IMR-90 (cell line): ENCODE results near the gene KDM3A. TPM values are rescaled to one million over a fixed set of nuclear protein-coding genes. Genes with fewer than 3 reads are reported as not detected.

Experiments used
- ATAC-seq: fragments of 200-7000 bp; cut with Tn5 transposase; 2 replicates; pipeline ENCODE4 v1.9.1; 2020; ENCODE audit warnings: low read depth, mild to moderate bottlenecking, moderate library complexity
- BruUV-seq: library from RNA; stranded (reverse); fragments of 400-500 nt; replicated peaks from 2 replicates; lab custom pipeline; 2021; lab: Mats Ljungman, UMichigan
- CTCF ChIA-PET: fragments of 300-600 bp; formaldehyde crosslinking; extraction: SDS; loops from one replicate; lab custom pipeline; 2021; ENCODE audit warnings: antibody characterized with exemption; lab: Yijun Ruan, JAX
- POLR2A ChIA-PET: fragments of 300-600 bp; sonication (Branson Sonifier 250); formaldehyde crosslinking; loops from one replicate; lab custom pipeline; 2022; ENCODE audit warnings: antibody characterized with exemption; ENCODE audit not compliant: unreplicated experiment; lab: Charles Lee
- DNase-seq: peaks from one replicate; pipeline ENCODE4 v3.0.0; 2013
- H2AFZ ChIP-seq: replicated peaks from 2 replicates; pipeline ENCODE3; 2013; ENCODE audit warnings: low read length, mild to moderate bottlenecking; ENCODE audit not compliant: poor library complexity
- H2AK5ac ChIP-seq: 2 replicates; pipeline ENCODE4 v1.6.1; 2013; ENCODE audit warnings: low read depth, low read length, inconsistent platforms
- H2AK9ac ChIP-seq: replicated peaks from 2 replicates; pipeline ENCODE3; 2013; ENCODE audit warnings: mild to moderate bottlenecking, low read depth, low read length, moderate library complexity; ENCODE audit not compliant: poor library complexity
- H2BK120ac ChIP-seq: 2 replicates; pipeline ENCODE4 v1.6.1; 2013; ENCODE audit warnings: low read depth, low read length, inconsistent platforms
- H2BK15ac ChIP-seq: 3 replicates; pipeline ENCODE4 v1.6.1; 2013; ENCODE audit warnings: low read depth, low read length, inconsistent platforms
- H2BK20ac ChIP-seq: 2 replicates; pipeline ENCODE4 v1.6.1; 2013; ENCODE audit warnings: low read depth, mild to moderate bottlenecking, inconsistent platforms, low read length, moderate library complexity
- H2BK5ac ChIP-seq: 2 replicates; pipeline ENCODE4 v1.6.1; 2013; ENCODE audit warnings: mild to moderate bottlenecking, low read depth, low read length, inconsistent platforms; ENCODE audit not compliant: poor library complexity, severe bottlenecking
- H3K14ac ChIP-seq: replicated peaks from 2 replicates; pipeline ENCODE4 v1.6.1; 2013; ENCODE audit warnings: low read depth, low read length, inconsistent platforms
- H3K18ac ChIP-seq: 2 replicates; pipeline ENCODE4 v1.6.1; 2013; ENCODE audit warnings: low read depth, low read length, control low read depth
- H3K23ac ChIP-seq: 2 replicates; pipeline ENCODE4 v1.6.1; 2013; ENCODE audit warnings: low read depth, low read length, inconsistent platforms
- H3K27ac ChIP-seq: 2 replicates; pipeline ENCODE4 v1.5.1; 2013; ENCODE audit warnings: mild to moderate bottlenecking, control low read depth, low read length; ENCODE audit not compliant: insufficient read depth
- H3K27me3 ChIP-seq: 2 replicates; pipeline ENCODE4 v1.6.1; 2013; ENCODE audit warnings: low read length; ENCODE audit not compliant: control insufficient read depth, insufficient read depth
- H3K36me3 ChIP-seq: 2 replicates; pipeline ENCODE4 v1.6.1; 2013; ENCODE audit warnings: low read length, mixed read lengths; ENCODE audit not compliant: control insufficient read depth, insufficient read depth
- H3K4ac ChIP-seq: 2 replicates; pipeline ENCODE4 v1.6.1; 2013; ENCODE audit warnings: low read depth, low read length, inconsistent platforms
- H3K4me1 ChIP-seq: 2 replicates; pipeline ENCODE4 v1.6.1; 2013; ENCODE audit warnings: low read length, mixed read lengths; ENCODE audit not compliant: control insufficient read depth, insufficient read depth
- H3K4me2 ChIP-seq: 2 replicates; pipeline ENCODE4 v1.6.1; 2013; ENCODE audit warnings: low read depth, mild to moderate bottlenecking, control low read depth, low read length, moderate library complexity
- H3K4me3 ChIP-seq: 2 replicates; pipeline ENCODE4 v1.5.1; 2013; ENCODE audit warnings: low read depth, mild to moderate bottlenecking, control low read depth, low read length, moderate library complexity; ENCODE audit not compliant: insufficient read depth
- H3K56ac ChIP-seq: 2 replicates; pipeline ENCODE4 v1.6.1; 2013; ENCODE audit warnings: low read length, inconsistent platforms; ENCODE audit not compliant: insufficient read depth; ENCODE audit errors: extremely low read depth
- H3K79me1 ChIP-seq, 2 experiments: 2 replicates each; pipeline ENCODE4 v1.6.1; 2013; ENCODE audit warnings: low read length in 2 of 2, inconsistent platforms in 1 of 2, low read depth in 1 of 2
- H3K9ac ChIP-seq: 2 replicates; pipeline ENCODE4 v1.6.1; 2013; ENCODE audit warnings: low read depth, low read length, control low read depth
- H3K9me1 ChIP-seq: 2 replicates; pipeline ENCODE4 v1.6.1; 2013; ENCODE audit warnings: low read length, inconsistent platforms; ENCODE audit not compliant: insufficient read depth
- H3K9me3 ChIP-seq: 2 replicates; pipeline ENCODE4 v1.6.1; 2013; ENCODE audit warnings: low read length; ENCODE audit not compliant: control insufficient read depth, insufficient read depth
- H4K20me1 ChIP-seq: 2 replicates; pipeline ENCODE4 v1.6.1; 2013; ENCODE audit warnings: low read length, inconsistent platforms; ENCODE audit not compliant: insufficient read depth
- H4K5ac ChIP-seq: 2 replicates; pipeline ENCODE4 v1.6.1; 2013; ENCODE audit warnings: mild to moderate bottlenecking, low read depth, low read length, control low read depth
- H4K8ac ChIP-seq, 2 experiments: 2 replicates each; pipeline ENCODE4 v1.6.1; 2013; ENCODE audit warnings: low read depth in 2 of 2, low read length in 2 of 2, control low read depth in 1 of 2, inconsistent platforms in 1 of 2
- H4K91ac ChIP-seq: 2 replicates; pipeline ENCODE4 v1.6.1; 2013; ENCODE audit warnings: low read depth, low read length, inconsistent platforms; ENCODE audit not compliant: insufficient read depth
- BHLHE40 ChIP-seq: fragments of 150-350 bp; IDR thresholded peaks from 2 replicates; pipeline ENCODE4 v1.6.1; 2016; ENCODE audit warnings: mild to moderate bottlenecking, low read depth, low read length
- CEBPB ChIP-seq: IDR thresholded peaks from 2 replicates; pipeline ENCODE4 v1.6.1; 2012; ENCODE audit warnings: low read depth, low read length, improper control_type of control experiment
- CHD1 ChIP-seq: IDR thresholded peaks from 2 replicates; pipeline ENCODE4 v1.6.1; 2012; ENCODE audit warnings: low read depth, low read length, improper control_type of control experiment
- ELK1 ChIP-seq: fragments of 150-350 bp; IDR thresholded peaks from 2 replicates; pipeline ENCODE4 v1.6.1; 2016; ENCODE audit warnings: low read depth, mild to moderate bottlenecking, low read length, moderate library complexity, borderline replicate concordance
- FOS ChIP-seq: fragments of 150-350 bp; IDR thresholded peaks from 2 replicates; pipeline ENCODE4 v1.6.1; 2016; ENCODE audit warnings: low read depth, low read length
- MAFK ChIP-seq: IDR thresholded peaks from 2 replicates; pipeline ENCODE4 v1.6.1; 2012; ENCODE audit warnings: low read depth, low read length, improper control_type of control experiment
- MAZ ChIP-seq: IDR thresholded peaks from 2 replicates; pipeline ENCODE4 v1.6.1; 2012; ENCODE audit warnings: low read depth, mild to moderate bottlenecking, low read length, improper control_type of control experiment, moderate library complexity, borderline replicate concordance
- MXI1 ChIP-seq: IDR thresholded peaks from 2 replicates; pipeline ENCODE4 v1.6.1; 2012; ENCODE audit warnings: low read depth, mild to moderate bottlenecking, low read length, moderate library complexity, borderline replicate concordance
- NFE2L2 ChIP-seq: fragments of 150-350 bp; IDR thresholded peaks from 2 replicates; pipeline ENCODE4 v1.6.1; 2016; ENCODE audit warnings: low read depth, mild to moderate bottlenecking, low read length
- POLR2A ChIP-seq: IDR thresholded peaks from 2 replicates; pipeline ENCODE4 v1.6.1; 2012; ENCODE audit warnings: mild to moderate bottlenecking, low read depth, low read length
- RAD21 ChIP-seq: IDR thresholded peaks from 2 replicates; pipeline ENCODE4 v1.6.1; 2012; ENCODE audit warnings: low read length, improper control_type of control experiment
- RCOR1 ChIP-seq: IDR thresholded peaks from 2 replicates; pipeline ENCODE4 v1.6.1; 2012; ENCODE audit warnings: mild to moderate bottlenecking, low read length, improper control_type of control experiment; ENCODE audit not compliant: insufficient replicate concordance
- RFX5 ChIP-seq: IDR thresholded peaks from 2 replicates; pipeline ENCODE4 v1.8.0; 2012; ENCODE audit warnings: low read depth, mild to moderate bottlenecking, low read length, moderate library complexity
- SMC3 ChIP-seq: fragments of 150-350 bp; IDR thresholded peaks from 2 replicates; pipeline ENCODE4 v1.6.1; 2016; ENCODE audit warnings: low read depth, mild to moderate bottlenecking, antibody characterized with exemption, low read length, moderate library complexity
- WGBS, 2 experiments: methylation state at CpG; one replicate each; pipeline versions ENCODE4 v1.1.5 to v1.1.7; 2013; ENCODE audit warnings: missing lambda C conversion rate in 2 of 2; ENCODE audit not compliant: insufficient read length in 1 of 2; ENCODE audit errors: extremely low coverage in 2 of 2; 5-methylcytosine and 5-hydroxymethylcytosine counted together
- dilution Hi-C: fragments of 300-500 bp; cut with HindIII; formaldehyde crosslinking; loops from one replicate; pipeline ENCODE4 v1.14.3; 2018; ENCODE audit warnings: low sequenced_read_pairs; ENCODE audit not compliant: unreplicated experiment
- in situ Hi-C: fragments of 300-500 bp; cut with MboI; formaldehyde crosslinking; loops from 3 replicates; pipeline ENCODE4 v1.14.3; 2019; ENCODE audit warnings: low sequenced_read_pairs, inconsistent platforms, mixed read lengths
- intact Hi-C: fragments of 100-400 bp; cut with micrococcal nuclease; formaldehyde crosslinking; loops from 2 replicates; pipeline ENCODE4 v1.10.0; 2022
- polyA plus RNA-seq, 3 experiments: library from polyadenylated mRNA; depleted of rRNA; stranded (reverse); fragments of >200 nt; gene quantifications; 2 replicates each; pipeline ENCODE4 v1.2.3, GENCODE V29; 2012; ENCODE audit warnings: low replicate concordance in 1 of 3
- total RNA-seq: library from RNA; depleted of rRNA; stranded (reverse); fragments of >200 nt; gene quantifications from 2 replicates; pipeline ENCODE4 v1.2.3, GENCODE V29; 2012
- TF ChIP-seq, protein P1 (sequence below): conservative IDR thresholded peaks from 2 replicates; pipeline ENCODE4 v1.5.1; 2012; ENCODE audit warnings: mild to moderate bottlenecking, low read depth, low read length, improper control_type of control experiment
- TF ChIP-seq, protein P2 (sequence below): fragments of 150-350 bp; IDR thresholded peaks from 2 replicates; pipeline ENCODE4 v1.6.1; 2017; ENCODE audit warnings: mild to moderate bottlenecking, antibody characterized with exemption, low read length, low read depth

KDM3A gene
- total and polyA plus RNA-seq, 2 of the 4 experiments (the other 2 are of a cell fraction), result 24.8 to 33.3 TPM

DNA sequence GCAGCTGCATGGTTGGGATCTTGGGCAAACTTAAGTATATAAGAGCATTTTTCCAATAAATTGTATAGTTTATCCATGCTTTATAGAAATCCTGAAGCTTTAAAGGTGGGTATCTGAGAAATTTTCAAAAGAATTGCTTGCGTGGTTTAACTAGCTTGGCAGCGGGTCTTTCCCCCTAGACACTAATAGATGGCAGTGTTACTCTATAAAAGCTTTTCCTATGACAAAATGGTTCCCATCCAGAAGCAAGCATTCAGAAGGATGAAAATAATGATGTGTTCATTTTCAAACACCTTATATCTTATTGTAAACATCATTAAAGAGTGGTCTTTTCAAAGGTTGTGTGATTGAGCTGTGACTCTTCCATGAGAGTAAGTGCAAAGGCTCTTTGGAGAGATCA lies 45.9 kb downstream of the KDM3A start:
- H2AK5ac ChIP-seq, result no peak overlapping the region
- no peak overlapping the region for H3K56ac ChIP-seq
- H3K14ac ChIP-seq, result no peak overlapping the region
- TF ChIP-seq BHLHE40, result no peak
- no peak for TF ChIP-seq MAZ
- no peak for TF ChIP-seq ELK1
- TF ChIP-seq POLR2A, result no peak
- no peak for TF ChIP-seq SMC3
- TF ChIP-seq, protein P1, sequence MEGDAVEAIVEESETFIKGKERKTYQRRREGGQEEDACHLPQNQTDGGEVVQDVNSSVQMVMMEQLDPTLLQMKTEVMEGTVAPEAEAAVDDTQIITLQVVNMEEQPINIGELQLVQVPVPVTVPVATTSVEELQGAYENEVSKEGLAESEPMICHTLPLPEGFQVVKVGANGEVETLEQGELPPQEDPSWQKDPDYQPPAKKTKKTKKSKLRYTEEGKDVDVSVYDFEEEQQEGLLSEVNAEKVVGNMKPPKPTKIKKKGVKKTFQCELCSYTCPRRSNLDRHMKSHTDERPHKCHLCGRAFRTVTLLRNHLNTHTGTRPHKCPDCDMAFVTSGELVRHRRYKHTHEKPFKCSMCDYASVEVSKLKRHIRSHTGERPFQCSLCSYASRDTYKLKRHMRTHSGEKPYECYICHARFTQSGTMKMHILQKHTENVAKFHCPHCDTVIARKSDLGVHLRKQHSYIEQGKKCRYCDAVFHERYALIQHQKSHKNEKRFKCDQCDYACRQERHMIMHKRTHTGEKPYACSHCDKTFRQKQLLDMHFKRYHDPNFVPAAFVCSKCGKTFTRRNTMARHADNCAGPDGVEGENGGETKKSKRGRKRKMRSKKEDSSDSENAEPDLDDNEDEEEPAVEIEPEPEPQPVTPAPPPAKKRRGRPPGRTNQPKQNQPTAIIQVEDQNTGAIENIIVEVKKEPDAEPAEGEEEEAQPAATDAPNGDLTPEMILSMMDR, result no peak
- no peak for TF ChIP-seq RAD21
- no peak for TF ChIP-seq NFE2L2
- no peak for TF ChIP-seq MXI1
- TF ChIP-seq CEBPB, result no peak
- TF ChIP-seq MAFK, result no peak
- TF ChIP-seq, protein P2, sequence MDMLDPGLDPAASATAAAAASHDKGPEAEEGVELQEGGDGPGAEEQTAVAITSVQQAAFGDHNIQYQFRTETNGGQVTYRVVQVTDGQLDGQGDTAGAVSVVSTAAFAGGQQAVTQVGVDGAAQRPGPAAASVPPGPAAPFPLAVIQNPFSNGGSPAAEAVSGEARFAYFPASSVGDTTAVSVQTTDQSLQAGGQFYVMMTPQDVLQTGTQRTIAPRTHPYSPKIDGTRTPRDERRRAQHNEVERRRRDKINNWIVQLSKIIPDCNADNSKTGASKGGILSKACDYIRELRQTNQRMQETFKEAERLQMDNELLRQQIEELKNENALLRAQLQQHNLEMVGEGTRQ, result no peak
- TF ChIP-seq RFX5, result no peak
- no peak for TF ChIP-seq CHD1
- no peak for TF ChIP-seq RCOR1
- no peak for TF ChIP-seq FOS
- H2AFZ ChIP-seq, result no peak overlapping the region
- in situ Hi-C loops, result no loop called here
- no peak overlapping the region for H3K23ac ChIP-seq
- no peak overlapping the region for H2BK120ac ChIP-seq
- H3K79me1 ChIP-seq, result peaks cover 20 to 23% of the 10 kb centered on the region in 2 experiments
- H4K8ac ChIP-seq, result no peak overlapping the region
- intact Hi-C loops, result no loop called here
- ChIA-PET CTCF (no interaction called here), POLR2A (no interaction called here)
- peaks cover 3% of the 10 kb centered on the region; the same call in 1 of the 2 replicates for H4K20me1 ChIP-seq
- no peak overlapping the region for H3K27ac ChIP-seq
- H3K4ac ChIP-seq, result no peak overlapping the region
- H3K36me3 ChIP-seq, result peaks cover 69% of the 10 kb centered on the region
- no peaks in the 10 kb centered on the region for H3K27me3 ChIP-seq
- H2BK20ac ChIP-seq, result no peak overlapping the region
- no peaks in the 10 kb centered on the region for H3K9me3 ChIP-seq
- no peaks in the 10 kb centered on the region for H3K4me1 ChIP-seq
- peaks cover 5% of the 10 kb centered on the region for H3K9me1 ChIP-seq
- no peak overlapping the region for H3K18ac ChIP-seq
- H2BK15ac ChIP-seq, result no peak overlapping the region
- H4K5ac ChIP-seq, result no peak overlapping the region
- BruUV-seq, result no TSS peak
- H3K9ac ChIP-seq, result no peak overlapping the region
- H2BK5ac ChIP-seq, result no peak overlapping the region
- no peak overlapping the region for H3K4me3 ChIP-seq
- no CpG with 5 or more reads among the region's 2 CpGs for WGBS, 2 experiments
- no peak overlapping the region for H3K4me2 ChIP-seq
- no peak overlapping the region for H2AK9ac ChIP-seq
- H4K91ac ChIP-seq, result no peak overlapping the region
- ATAC-seq (no peak), DNase-seq (no peak)
- dilution Hi-C loops, result no loop called here
